ENCODE results near the gene OR4S2.

The OR4S2 gene

DNA sequence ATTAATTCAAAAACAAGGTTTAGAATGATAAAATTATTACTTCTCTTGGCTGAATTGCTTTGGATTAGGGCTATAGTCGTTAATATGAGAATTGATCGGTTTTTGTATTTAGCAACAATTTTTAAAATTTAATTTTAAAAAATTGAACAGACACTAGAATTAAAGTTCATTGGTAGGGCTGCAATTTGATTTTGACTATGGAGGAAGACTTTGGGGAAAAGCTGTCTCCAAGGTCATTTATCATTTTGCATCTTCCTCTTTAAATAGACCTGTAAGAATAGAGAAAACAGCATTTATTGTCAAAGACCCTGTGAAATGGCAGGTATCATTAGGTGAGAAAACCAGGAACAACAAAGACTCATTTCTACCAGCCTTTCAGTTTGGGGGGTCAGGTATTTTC, at the start of gene OR4S2:
Gene OR4S2 (plus strand): TSS at position 301 of the 400 bp plus-strand sequence. CDS start 2,577 bp downstream, outside the sequence.
- DNase-seq (ENCODE audit: low read depth in 2 of 2) = no peak

DNA sequence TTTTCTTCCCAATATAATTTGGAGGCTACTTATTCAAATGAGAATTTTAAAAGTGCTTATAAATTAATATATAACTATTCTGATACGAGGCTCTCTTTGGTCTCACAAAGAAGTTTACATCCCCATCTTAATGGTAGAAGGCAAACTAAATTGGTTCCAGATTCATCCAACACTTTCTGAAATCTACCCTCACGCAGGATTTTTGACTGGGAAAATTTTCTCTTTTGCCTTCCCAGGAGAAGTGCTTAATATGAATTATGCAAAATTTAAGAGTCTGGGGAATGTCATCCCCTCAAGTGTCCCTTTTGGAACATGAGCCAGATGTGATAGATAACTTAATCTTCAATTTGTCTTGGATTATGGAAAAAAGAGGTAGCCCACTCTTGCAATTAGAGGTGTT, 40.6 kb upstream of the OR4S2 start, which contains the start of gene OR4C11:
Gene OR4C11 (minus strand): TSS at position 101 of the 400 bp plus-strand sequence. CDS start 3,272 bp downstream, outside the sequence.
- DNase-seq (ENCODE audit: low read depth in 2 of 2) = no peak

- no peak for DNase-seq (ENCODE audit: low read depth in 2 of 2)
Observed at GRCh38 chr11:55624531-55624930, 23.6 kb upstream of the OR4S2 start.

DNA sequence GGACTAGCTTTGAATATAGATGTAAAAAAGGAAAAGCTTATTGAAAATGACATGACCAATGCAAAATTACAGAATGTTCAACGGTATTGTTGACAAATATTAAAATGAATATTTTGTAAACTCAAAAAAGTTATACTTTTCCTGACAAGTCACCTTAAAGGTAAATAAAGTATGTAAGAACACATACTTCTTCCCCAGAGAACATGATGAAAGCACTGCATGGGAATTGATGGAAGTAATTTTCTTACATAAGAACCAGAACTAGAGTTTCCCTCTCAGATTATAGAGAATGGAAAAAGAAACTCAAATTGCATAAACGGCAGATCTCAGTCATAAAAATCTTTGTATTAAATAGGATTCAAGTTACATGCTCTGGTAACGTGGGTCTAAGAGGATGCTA, 13.3 kb upstream of the OR4S2 start, which contains the start of gene OR4P4:
Gene OR4P4 (plus strand): TSS at position 301 of the 400 bp plus-strand sequence.
- DNase-seq (ENCODE audit: low read depth in 2 of 2) = no peak

GRCh38 chr11:55652560-55652959, 4.4 kb downstream of the OR4S2 start:
- DNase-seq (ENCODE audit: low read depth in 2 of 2) = no peak

DNA sequence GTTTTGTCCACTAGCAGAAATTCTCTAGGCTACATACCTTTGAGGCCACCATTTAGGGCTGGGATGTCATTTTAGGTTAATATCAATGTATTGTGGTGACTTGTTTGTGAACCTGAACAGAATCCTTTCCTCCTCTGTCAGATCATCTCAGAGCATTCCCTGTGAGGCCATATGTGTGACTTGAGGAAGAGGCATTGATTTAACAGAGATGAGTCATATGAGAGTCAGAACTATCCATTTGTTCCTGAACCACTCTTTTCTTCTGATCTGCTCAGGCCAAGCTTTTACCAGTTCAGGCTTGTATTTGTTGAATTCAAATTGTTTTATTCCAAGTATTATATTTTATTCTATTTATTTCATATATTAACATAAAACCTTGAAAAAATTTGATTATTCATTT, 7.0 kb downstream of the OR4S2 start:
- DNase-seq (ENCODE audit: low read depth in 2 of 2) = no peak

DNA sequence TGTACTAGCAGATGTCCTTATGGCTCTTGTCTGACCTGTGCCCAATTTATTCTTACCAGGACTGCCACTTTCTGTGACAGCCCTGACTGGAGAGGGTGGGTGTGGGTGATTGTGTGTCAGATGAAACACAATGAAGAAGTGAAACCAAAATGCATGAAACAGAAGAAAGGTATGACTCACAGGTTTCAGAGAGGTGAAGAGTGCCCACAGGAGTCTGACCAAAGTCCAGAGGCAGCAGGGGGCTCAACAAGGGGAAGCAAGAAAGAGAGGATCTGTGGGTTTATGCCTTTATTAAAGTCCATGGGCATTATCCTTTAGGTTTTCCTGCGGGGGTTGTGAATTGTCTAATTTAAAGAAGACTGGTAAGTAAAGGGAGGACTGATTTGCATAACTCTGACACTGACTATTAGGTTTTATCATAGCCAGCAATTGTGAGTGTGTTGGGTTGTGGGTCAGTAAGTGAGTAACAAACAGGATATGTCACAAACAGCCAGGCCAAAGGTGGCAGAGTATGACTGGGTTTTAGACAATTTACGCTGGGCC, 10.0 kb downstream of the OR4S2 start:
- no peak for DNase-seq (ENCODE audit: low read depth in 2 of 2)

DNA sequence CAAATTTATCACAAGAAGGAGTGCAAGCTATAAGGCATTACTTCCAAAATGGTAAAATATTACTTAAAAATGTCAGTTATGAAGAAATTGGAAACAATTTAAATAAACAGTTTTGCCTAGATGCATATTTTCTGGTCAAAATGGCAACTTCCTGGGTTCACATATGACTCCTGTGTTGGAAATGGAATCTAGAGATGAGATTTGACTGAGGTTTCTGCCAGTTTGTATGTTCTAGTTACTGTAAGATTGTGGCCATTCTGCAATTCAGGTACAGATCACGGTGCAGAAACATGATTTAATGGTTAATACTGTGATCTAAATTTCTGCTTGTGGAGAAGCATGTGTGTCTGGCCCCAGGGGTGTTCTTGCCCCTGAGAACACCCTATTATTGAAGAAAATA, 10.5 kb downstream of the OR4S2 start:
- no peak for DNase-seq (ENCODE audit: low read depth in 2 of 2)

DNA sequence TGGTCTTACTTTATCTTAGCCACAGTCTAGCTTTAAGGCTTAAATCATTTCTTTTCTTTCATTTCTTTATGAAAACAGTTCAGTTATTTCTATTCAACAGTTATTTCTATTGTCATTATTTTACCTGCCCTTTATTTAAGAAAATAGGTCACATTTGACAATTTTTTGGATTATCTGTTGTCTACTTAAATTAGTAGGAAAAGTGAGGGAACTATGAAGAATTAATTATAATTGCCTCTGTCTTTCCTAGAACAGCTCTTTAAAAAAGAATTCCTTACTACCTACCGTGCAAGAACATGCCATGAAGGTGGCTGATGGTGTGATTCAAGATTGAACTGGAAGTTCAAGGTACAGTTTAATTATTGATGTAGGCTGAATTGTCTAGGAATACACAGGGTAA, 13.8 kb downstream of the OR4S2 start, which contains the start of gene OR4C6:
Gene OR4C6 (plus strand): TSS at position 301 of the 400 bp plus-strand sequence. CDS start 2,966 bp downstream, outside the sequence.
- no peak for DNase-seq (ENCODE audit: low read depth in 2 of 2)

DNA sequence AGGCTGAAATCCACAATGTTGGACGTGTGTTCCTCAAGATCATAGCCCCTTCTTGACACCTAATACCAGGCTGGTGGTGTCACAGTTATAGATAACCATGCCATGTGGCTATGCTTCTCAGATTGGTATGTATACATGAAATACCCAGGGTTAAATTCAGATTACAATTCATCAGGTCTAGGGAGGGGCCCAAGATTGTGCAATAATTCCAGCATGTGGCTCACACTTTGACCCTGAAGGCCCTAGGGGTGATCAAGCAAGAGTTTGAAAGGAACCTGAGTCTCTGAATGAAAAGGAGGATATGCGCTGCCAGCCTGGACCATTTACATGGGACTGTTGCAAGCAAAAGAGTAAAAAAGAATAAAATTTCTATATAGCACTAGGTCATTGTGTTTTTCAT, 21.2 kb downstream of the OR4S2 start:
- no peak for DNase-seq (ENCODE audit: low read depth in 2 of 2)

DNA sequence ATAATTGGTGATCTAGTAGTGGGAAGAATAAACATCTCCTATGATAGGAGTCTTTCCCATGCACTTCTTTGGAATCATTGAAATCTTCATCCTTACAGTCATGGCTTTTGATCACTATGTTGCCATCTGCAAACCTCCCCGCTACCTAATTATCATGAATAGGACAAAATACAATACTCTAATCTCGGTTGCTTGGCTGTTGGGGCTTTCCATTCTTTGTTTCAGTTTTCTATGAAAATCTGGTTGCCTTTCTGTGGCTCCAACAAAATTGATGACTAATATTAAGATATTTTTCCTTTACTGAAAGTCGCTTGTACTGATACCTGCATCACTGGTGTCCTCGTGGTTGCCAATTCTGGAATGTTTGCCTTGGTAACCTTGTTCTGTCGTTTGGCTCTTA, 25.7 kb downstream of the OR4S2 start:
- DNase-seq (ENCODE audit: low read depth in 2 of 2) = no peak

GRCh38 chr11:55697817-55698216, 49.7 kb downstream of the OR4S2 start:
- no peak for DNase-seq (ENCODE audit: low read depth in 2 of 2)

GRCh38 chr11:55701429-55701828, 53.3 kb downstream of the OR4S2 start:
- DNase-seq (ENCODE audit: low read depth in 2 of 2) = no peak

Data from stimulated activated CD8-positive, alpha-beta memory T cell treated with anti-CD3 and anti-CD28 coated beads, Interleukin-2, amount 100 ng/mL, for 48 hours (primary cell).